A673 (cell line): ENCODE results near the gene ARHGEF6. TPM values are rescaled to one million over a fixed set of nuclear protein-coding genes. Genes with fewer than 3 reads are reported as not detected.

Experiments
- BruUV-seq: library from RNA; stranded (reverse); fragments of 400-500 nt; replicated peaks from 2 replicates; lab custom pipeline; 2021; lab: Mats Ljungman, UMichigan
- CTCF ChIA-PET: fragments of 300-600 bp; sonication (Branson Sonifier 250); formaldehyde crosslinking; loops from one replicate; lab custom pipeline; 2022; ENCODE audit warnings: antibody characterized with exemption; lab: Charles Lee
- POLR2A ChIA-PET: fragments of 300-600 bp; sonication (Branson Sonifier 250); formaldehyde crosslinking; loops from one replicate; lab custom pipeline; 2022; ENCODE audit warnings: antibody characterized with exemption; ENCODE audit not compliant: low non-redundant PET; lab: Charles Lee
- DNase-seq: peaks from one replicate; pipeline ENCODE4 v3.0.0-alpha.2; 2015; ENCODE audit warnings: low spot score
- H3K27ac ChIP-seq: fragments of 200-600 bp; sonication (generic); 2 replicates; pipeline ENCODE4 v1.5.1; 2016; ENCODE audit warnings: mixed run types, low read depth, mild to moderate bottlenecking, mixed read lengths, antibody characterized with exemption, low read length; ENCODE audit not compliant: poor library complexity, severe bottlenecking
- H3K27me3 ChIP-seq: fragments of 200-600 bp; sonication (generic); replicated peaks from 2 replicates; pipeline ENCODE4 v1.6.1; 2017; ENCODE audit warnings: mixed run types, low read depth, mild to moderate bottlenecking, mixed read lengths, antibody characterized with exemption, low read length; ENCODE audit not compliant: insufficient read depth, poor library complexity
- H3K36me3 ChIP-seq: fragments of 200-600 bp; sonication (generic); 2 replicates; pipeline ENCODE4 v1.6.1; 2016; ENCODE audit warnings: mixed run types, mild to moderate bottlenecking, mixed read lengths, antibody characterized with exemption, low read length; ENCODE audit not compliant: insufficient read depth, poor library complexity, severe bottlenecking
- H3K4me1 ChIP-seq: fragments of 200-600 bp; sonication (generic); 2 replicates; pipeline ENCODE4 v1.6.1; 2017; ENCODE audit warnings: mixed run types, mild to moderate bottlenecking, mixed read lengths, antibody characterized with exemption, low read length; ENCODE audit not compliant: insufficient read depth, poor library complexity, severe bottlenecking
- H3K4me3 ChIP-seq: fragments of 200-600 bp; sonication (generic); 2 replicates; pipeline ENCODE4 v1.5.1; 2016; ENCODE audit warnings: low read depth, mixed run types, mild to moderate bottlenecking, mixed read lengths, low read length; ENCODE audit not compliant: poor library complexity, severe bottlenecking
- H3K9me3 ChIP-seq: fragments of 200-600 bp; sonication (generic); 2 replicates; pipeline ENCODE4 v1.6.1; 2016; ENCODE audit warnings: mixed run types, low read depth, mild to moderate bottlenecking, mixed read lengths, antibody characterized with exemption, low read length; ENCODE audit not compliant: poor library complexity, severe bottlenecking
- CTCF ChIP-seq: fragments of 300-800, 200-600 bp; sonication (generic); conservative IDR thresholded peaks from 2 replicates; pipeline ENCODE4 v1.5.1; 2017; ENCODE audit warnings: low read depth, mild to moderate bottlenecking, antibody characterized with exemption, low read length, moderate library complexity, mixed read lengths
- EZH2 ChIP-seq: fragments of 200-600 bp; sonication (generic); IDR thresholded peaks from 2 replicates; pipeline ENCODE4 v1.6.1; 2017; ENCODE audit warnings: borderline replicate concordance, low read depth, mild to moderate bottlenecking, mixed read lengths, antibody characterized with exemption, low read length; ENCODE audit not compliant: poor library complexity, severe bottlenecking
- intact Hi-C: fragments of 100-400 bp; cut with micrococcal nuclease; formaldehyde crosslinking; loops from one replicate; pipeline ENCODE4 v1.10.0; 2022; ENCODE audit not compliant: unreplicated experiment
- total RNA-seq: library from RNA; stranded (reverse); gene quantifications from 2 replicates; pipeline ENCODE4 v1.2.3, GENCODE V29; 2021

Gene ARHGEF6
- total RNA-seq, 1 experiment from 2014 or later: 11.4 TPM

GRCh38 chrX:136810493-136810892 lies 29.8 kb upstream of the ARHGEF6 start:
- CTCF ChIA-PET: no interaction called here
- intact Hi-C loops: no loop called here
- DNase-seq: peak; percentile 10

GRCh38 chrX:136806891-136807410 lies 26.2 kb upstream of the ARHGEF6 start:
- DNase-seq: no peak
- POLR2A ChIA-PET: no interaction called here
- no peak overlapping the region for H3K4me3 ChIP-seq
- no peak overlapping the region for H3K27ac ChIP-seq
- CTCF ChIA-PET: no interaction called here
- intact Hi-C loops: no loop called here
- TF ChIP-seq CTCF: no peak
- TF ChIP-seq EZH2: no peak
- no peaks in the 10 kb centered on the region for H3K9me3 ChIP-seq
- H3K36me3 ChIP-seq: no peaks in the 10 kb centered on the region
- no peaks in the 10 kb centered on the region for H3K4me1 ChIP-seq
- H3K27me3 ChIP-seq: no peaks in the 10 kb centered on the region
- no TSS peak for BruUV-seq

More at GRCh38 chrX:136810493-136810892, 29.8 kb upstream of the ARHGEF6 start:
- Histone ChIP-seq H3K27me3 (no peaks in the 10 kb centered on the region), H3K9me3 (no peaks in the 10 kb centered on the region), H3K4me3 (no peak overlapping the region), H3K27ac (no peak overlapping the region), H3K4me1 (no peaks in the 10 kb centered on the region), H3K36me3 (no peaks in the 10 kb centered on the region)
- TF ChIP-seq EZH2 (no peak), CTCF (no peak)
- BruUV-seq: no TSS peak
- POLR2A ChIA-PET: no interaction called here

- H3K27me3 ChIP-seq: no peaks in the 10 kb centered on the region
- TF ChIP-seq CTCF (no peak), EZH2 (no peak)
- no peak overlapping the region for H3K4me3 ChIP-seq
- H3K36me3 ChIP-seq: no peaks in the 10 kb centered on the region
- intact Hi-C loops: no loop called here
- DNase-seq: no peak
- no peaks in the 10 kb centered on the region for H3K9me3 ChIP-seq
- no peaks in the 10 kb centered on the region for H3K4me1 ChIP-seq
- ChIA-PET CTCF (no interaction called here), POLR2A (no interaction called here)
- H3K27ac ChIP-seq: no peak overlapping the region
- BruUV-seq: no TSS peak
Measured at GRCh38 chrX:136802515-136802914, 21.8 kb upstream of the ARHGEF6 start.
